HEK293 (cell line): ENCODE results near the gene SMOC1.

Experiments used
- CTCF ChIA-PET: fragments of 350-600 bp; formaldehyde crosslinking; extraction: SDS; loops from one replicate; lab custom pipeline; 2021; ENCODE audit warnings: antibody characterized with exemption; lab: Yijun Ruan, JAX
- POLR2A ChIA-PET: fragments of 300-600 bp; formaldehyde crosslinking; extraction: SDS; loops from one replicate; lab custom pipeline; 2020; ENCODE audit warnings: antibody characterized with exemption, inconsistent platforms; lab: Yijun Ruan, JAX
- H3K27ac ChIP-seq: fragments of 200-500 bp; sonication (Bioruptor generic); 2 replicates; pipeline ENCODE4 v1.5.1; 2014; ENCODE audit warnings: low read depth, low read length, control low read depth, inconsistent platforms; ENCODE audit errors: extremely low read depth
- H3K36me3 ChIP-seq, 2 experiments: fragments of 200-500 bp in 1 of 2; sonication (Bioruptor generic) in 1 of 2; 1 replicate in 1 of 2; 2 replicates in 1 of 2; pipeline ENCODE4 v1.5.1; 2014 to 2017; ENCODE audit warnings: inconsistent platforms in 2 of 2, low read length in 2 of 2; ENCODE audit not compliant: control insufficient read depth in 2 of 2, insufficient read depth in 1 of 2
- H3K4me1 ChIP-seq: fragments of 200-500 bp; sonication (Bioruptor generic); 2 replicates; pipeline ENCODE4 v1.5.1; 2014; ENCODE audit warnings: mild to moderate bottlenecking, low read length, inconsistent platforms; ENCODE audit not compliant: control insufficient read depth, insufficient read depth
- H3K4me3 ChIP-seq: 2 replicates; pipeline ENCODE4 v1.5.1; 2011; ENCODE audit warnings: low read depth, mild to moderate bottlenecking, control low read depth, low read length, moderate library complexity
- H3K9me3 ChIP-seq: fragments of 200-500 bp; sonication (Bioruptor generic); 2 replicates; pipeline ENCODE4 v1.5.1; 2014; ENCODE audit warnings: low read depth, low read length, inconsistent platforms; ENCODE audit not compliant: control insufficient read depth, insufficient read depth
- KLF10 ChIP-seq: fragments of 450-650 bp; IDR thresholded peaks from 2 replicates; pipeline ENCODE4 v1.5.1; 2018; ENCODE audit warnings: missing biosample characterization, mild to moderate bottlenecking, missing genetic modification characterization
- REPIN1 ChIP-seq: fragments of 450-650 bp; formaldehyde crosslinking; IDR thresholded peaks from 2 replicates; pipeline ENCODE4 v1.5.1; 2017; ENCODE audit warnings: missing biosample characterization, missing genetic modification characterization, low read depth
- SP7 ChIP-seq: fragments of 450-650 bp; formaldehyde crosslinking; IDR thresholded peaks from 2 replicates; pipeline ENCODE4 v1.5.1; 2016; ENCODE audit warnings: missing biosample characterization, missing genetic modification characterization
- ZFP3 ChIP-seq: fragments of 450-650 bp; formaldehyde crosslinking; IDR thresholded peaks from 2 replicates; pipeline ENCODE4 v1.5.1; 2016; ENCODE audit warnings: low read depth, missing biosample characterization, missing genetic modification characterization
- ZNF132 ChIP-seq: fragments of 450-650 bp; formaldehyde crosslinking; IDR thresholded peaks from 2 replicates; pipeline ENCODE4 v1.5.1; 2017; ENCODE audit warnings: missing biosample characterization, missing genetic modification characterization, borderline replicate concordance
- ZNF302 ChIP-seq: fragments of 450-650 bp; formaldehyde crosslinking; IDR thresholded peaks from 2 replicates; pipeline ENCODE4 v1.5.1; 2016; ENCODE audit warnings: missing biosample characterization, missing genetic modification characterization, low read depth
- ZNF311 ChIP-seq: fragments of 450-650 bp; formaldehyde crosslinking; IDR thresholded peaks from 2 replicates; pipeline ENCODE4 v1.5.1; 2017; ENCODE audit warnings: missing biosample characterization, missing genetic modification characterization, borderline replicate concordance
- ZNF366 ChIP-seq: fragments of 450-650 bp; formaldehyde crosslinking; conservative IDR thresholded peaks from 2 replicates; pipeline ENCODE4 v1.5.1; 2016; ENCODE audit warnings: missing biosample characterization, missing genetic modification characterization
- ZNF391 ChIP-seq: fragments of 450-650 bp; formaldehyde crosslinking; IDR thresholded peaks from 2 replicates; pipeline ENCODE4 v1.5.1; 2016; ENCODE audit warnings: low read depth, missing biosample characterization, missing genetic modification characterization, borderline replicate concordance
- ZNF501 ChIP-seq: fragments of 450-650 bp; formaldehyde crosslinking; IDR thresholded peaks from 2 replicates; pipeline ENCODE4 v1.5.1; 2016; ENCODE audit warnings: missing biosample characterization, missing genetic modification characterization
- ZNF596 ChIP-seq: fragments of 450-650 bp; IDR thresholded peaks from 2 replicates; pipeline ENCODE4 v1.5.0; 2018; ENCODE audit warnings: missing biosample characterization, mild to moderate bottlenecking, missing genetic modification characterization, moderate library complexity
- ZNF626 ChIP-seq: fragments of 450-650 bp; sonication (Bioruptor Pico); formaldehyde crosslinking; IDR thresholded peaks from 2 replicates; pipeline ENCODE4 v1.5.1; 2018; ENCODE audit warnings: missing biosample characterization, missing genetic modification characterization, inconsistent platforms
- ZNF670 ChIP-seq: fragments of 450-650 bp; formaldehyde crosslinking; IDR thresholded peaks from 2 replicates; pipeline ENCODE4 v1.5.1; 2016; ENCODE audit warnings: missing biosample characterization, missing genetic modification characterization, low read depth
- TF ChIP-seq, protein P1 (sequence below): fragments of 450-650 bp; formaldehyde crosslinking; IDR thresholded peaks from 2 replicates; pipeline ENCODE4 v1.5.1; 2016; ENCODE audit warnings: missing biosample characterization, missing genetic modification characterization
- TF ChIP-seq, protein P2 (sequence below): fragments of 450-650 bp; formaldehyde crosslinking; IDR thresholded peaks from 2 replicates; pipeline ENCODE4 v1.5.1; 2017; ENCODE audit warnings: missing biosample characterization, missing genetic modification characterization
- TF ChIP-seq, protein P3 (sequence below): fragments of 450-650 bp; formaldehyde crosslinking; IDR thresholded peaks from 2 replicates; pipeline ENCODE4 v1.5.1; 2016; ENCODE audit warnings: missing biosample characterization, missing genetic modification characterization
- TF ChIP-seq, protein P4 (sequence below): fragments of 450-650 bp; formaldehyde crosslinking; IDR thresholded peaks from 2 replicates; pipeline ENCODE4 v1.5.1; 2016; ENCODE audit warnings: missing biosample characterization, missing genetic modification characterization
- TF ChIP-seq, protein P5 (sequence below): fragments of 450-650 bp; formaldehyde crosslinking; conservative IDR thresholded peaks from 2 replicates; pipeline ENCODE4 v1.5.1; 2016; ENCODE audit warnings: low read depth, missing biosample characterization, missing genetic modification characterization

The SMOC1 gene

DNA sequence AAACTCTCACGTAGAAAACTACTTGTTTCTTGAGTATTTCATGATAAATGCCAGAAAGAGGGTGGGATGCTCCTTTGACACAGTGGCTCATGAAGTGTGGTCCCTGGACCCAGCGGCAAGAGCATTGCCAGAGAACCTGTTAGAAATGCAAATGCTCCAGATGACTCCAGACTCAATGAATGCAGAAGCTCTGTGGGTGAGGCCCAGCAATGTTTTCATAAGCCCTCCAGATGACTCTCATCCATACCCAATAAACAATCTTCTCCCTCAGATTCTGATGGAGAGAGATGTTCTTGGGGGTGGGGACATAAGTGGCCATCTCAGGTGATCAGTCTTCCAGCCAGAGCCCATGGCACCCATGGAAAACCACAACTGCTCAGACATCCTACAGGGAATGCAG is 88.9 kb downstream of the SMOC1 start:
- TF ChIP-seq ZNF391 (tag by site-specific recombination) (no peak), ZNF311 (tag by site-specific recombination) (no peak), SP7 (tag by site-specific recombination) (no peak), ZNF501 (tag by site-specific recombination) (no peak), ZFP3 (no peak), ZNF302 (tag by site-specific recombination) (no peak), ZNF132 (tag by site-specific recombination) (no peak), ZNF670 (tag by site-specific recombination) (no peak), ZNF366 (tag by site-specific recombination) (no peak)
- TF ChIP-seq, protein P1, sequence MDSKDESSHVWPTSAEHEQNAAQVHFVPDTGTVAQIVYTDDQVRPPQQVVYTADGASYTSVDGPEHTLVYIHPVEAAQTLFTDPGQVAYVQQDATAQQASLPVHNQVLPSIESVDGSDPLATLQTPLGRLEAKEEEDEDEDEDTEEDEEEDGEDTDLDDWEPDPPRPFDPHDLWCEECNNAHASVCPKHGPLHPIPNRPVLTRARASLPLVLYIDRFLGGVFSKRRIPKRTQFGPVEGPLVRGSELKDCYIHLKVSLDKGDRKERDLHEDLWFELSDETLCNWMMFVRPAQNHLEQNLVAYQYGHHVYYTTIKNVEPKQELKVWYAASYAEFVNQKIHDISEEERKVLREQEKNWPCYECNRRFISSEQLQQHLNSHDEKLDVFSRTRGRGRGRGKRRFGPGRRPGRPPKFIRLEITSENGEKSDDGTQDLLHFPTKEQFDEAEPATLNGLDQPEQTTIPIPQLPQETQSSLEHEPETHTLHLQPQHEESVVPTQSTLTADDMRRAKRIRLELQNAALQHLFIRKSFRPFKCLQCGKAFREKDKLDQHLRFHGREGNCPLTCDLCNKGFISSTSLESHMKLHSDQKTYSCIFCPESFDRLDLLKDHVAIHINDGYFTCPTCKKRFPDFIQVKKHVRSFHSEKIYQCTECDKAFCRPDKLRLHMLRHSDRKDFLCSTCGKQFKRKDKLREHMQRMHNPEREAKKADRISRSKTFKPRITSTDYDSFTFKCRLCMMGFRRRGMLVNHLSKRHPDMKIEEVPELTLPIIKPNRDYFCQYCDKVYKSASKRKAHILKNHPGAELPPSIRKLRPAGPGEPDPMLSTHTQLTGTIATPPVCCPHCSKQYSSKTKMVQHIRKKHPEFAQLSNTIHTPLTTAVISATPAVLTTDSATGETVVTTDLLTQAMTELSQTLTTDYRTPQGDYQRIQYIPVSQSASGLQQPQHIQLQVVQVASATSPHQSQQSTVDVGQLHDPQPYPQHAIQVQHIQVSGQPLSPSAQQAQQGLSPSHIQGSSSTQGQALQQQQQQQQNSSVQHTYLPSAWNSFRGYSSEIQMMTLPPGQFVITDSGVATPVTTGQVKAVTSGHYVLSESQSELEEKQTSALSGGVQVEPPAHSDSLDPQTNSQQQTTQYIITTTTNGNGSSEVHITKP (tag by site-specific recombination): no peak
- TF ChIP-seq, protein P2, sequence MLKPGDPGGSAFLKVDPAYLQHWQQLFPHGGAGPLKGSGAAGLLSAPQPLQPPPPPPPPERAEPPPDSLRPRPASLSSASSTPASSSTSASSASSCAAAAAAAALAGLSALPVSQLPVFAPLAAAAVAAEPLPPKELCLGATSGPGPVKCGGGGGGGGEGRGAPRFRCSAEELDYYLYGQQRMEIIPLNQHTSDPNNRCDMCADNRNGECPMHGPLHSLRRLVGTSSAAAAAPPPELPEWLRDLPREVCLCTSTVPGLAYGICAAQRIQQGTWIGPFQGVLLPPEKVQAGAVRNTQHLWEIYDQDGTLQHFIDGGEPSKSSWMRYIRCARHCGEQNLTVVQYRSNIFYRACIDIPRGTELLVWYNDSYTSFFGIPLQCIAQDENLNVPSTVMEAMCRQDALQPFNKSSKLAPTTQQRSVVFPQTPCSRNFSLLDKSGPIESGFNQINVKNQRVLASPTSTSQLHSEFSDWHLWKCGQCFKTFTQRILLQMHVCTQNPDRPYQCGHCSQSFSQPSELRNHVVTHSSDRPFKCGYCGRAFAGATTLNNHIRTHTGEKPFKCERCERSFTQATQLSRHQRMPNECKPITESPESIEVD (tag by site-specific recombination): no peak
- TF ChIP-seq, protein P3, sequence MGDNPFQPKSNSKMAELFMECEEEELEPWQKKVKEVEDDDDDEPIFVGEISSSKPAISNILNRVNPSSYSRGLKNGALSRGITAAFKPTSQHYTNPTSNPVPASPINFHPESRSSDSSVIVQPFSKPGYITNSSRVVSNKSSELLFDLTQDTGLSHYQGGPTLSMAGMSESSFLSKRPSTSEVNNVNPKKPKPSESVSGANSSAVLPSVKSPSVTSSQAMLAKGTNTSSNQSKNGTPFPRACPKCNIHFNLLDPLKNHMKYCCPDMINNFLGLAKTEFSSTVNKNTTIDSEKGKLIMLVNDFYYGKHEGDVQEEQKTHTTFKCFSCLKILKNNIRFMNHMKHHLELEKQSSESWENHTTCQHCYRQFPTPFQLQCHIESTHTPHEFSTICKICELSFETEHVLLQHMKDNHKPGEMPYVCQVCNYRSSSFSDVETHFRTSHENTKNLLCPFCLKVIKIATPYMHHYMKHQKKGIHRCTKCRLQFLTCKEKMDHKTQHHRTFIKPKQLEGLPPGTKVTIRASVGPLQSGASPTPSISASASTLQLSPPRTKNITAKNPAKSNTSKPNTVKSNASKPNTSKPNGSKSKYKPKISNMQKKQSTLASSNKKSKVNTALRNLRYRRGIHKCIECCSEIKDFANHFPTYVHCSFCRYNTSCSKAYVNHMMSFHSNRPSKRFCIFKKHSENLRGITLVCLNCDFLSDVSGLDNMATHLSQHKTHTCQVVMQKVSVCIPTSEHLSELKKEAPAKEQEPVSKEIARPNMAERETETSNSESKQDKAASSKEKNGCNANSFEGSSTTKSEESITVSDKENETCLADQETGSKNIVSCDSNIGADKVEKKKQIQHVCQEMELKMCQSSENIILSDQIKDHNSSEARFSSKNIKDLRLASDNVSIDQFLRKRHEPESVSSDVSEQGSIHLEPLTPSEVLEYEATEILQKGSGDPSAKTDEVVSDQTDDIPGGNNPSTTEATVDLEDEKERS (tag by site-specific recombination): no peak
- TF ChIP-seq, protein P4, sequence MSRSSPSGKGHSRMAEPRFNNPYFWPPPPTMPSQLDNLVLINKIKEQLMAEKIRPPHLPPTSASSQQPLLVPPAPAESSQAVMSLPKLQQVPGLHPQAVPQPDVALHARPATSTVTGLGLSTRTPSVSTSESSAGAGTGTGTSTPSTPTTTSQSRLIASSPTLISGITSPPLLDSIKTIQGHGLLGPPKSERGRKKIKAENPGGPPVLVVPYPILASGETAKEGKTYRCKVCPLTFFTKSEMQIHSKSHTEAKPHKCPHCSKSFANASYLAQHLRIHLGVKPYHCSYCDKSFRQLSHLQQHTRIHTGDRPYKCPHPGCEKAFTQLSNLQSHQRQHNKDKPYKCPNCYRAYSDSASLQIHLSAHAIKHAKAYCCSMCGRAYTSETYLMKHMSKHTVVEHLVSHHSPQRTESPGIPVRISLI (tag by site-specific recombination): no peak
- Histone ChIP-seq H3K36me3 (no peaks in the 10 kb centered on the region), H3K27ac (no peak overlapping the region), H3K4me3 (no peak overlapping the region), H3K9me3 (no peaks in the 10 kb centered on the region), H3K4me1 (peaks cover 8% of the 10 kb centered on the region)
- ChIA-PET CTCF (interaction anchor here (0.6 kb wide), 1 partner anchor 17 kb away, joined by 3 read pairs; no protein-coding TSS in a partner anchor), POLR2A (no interaction called here)

DNA sequence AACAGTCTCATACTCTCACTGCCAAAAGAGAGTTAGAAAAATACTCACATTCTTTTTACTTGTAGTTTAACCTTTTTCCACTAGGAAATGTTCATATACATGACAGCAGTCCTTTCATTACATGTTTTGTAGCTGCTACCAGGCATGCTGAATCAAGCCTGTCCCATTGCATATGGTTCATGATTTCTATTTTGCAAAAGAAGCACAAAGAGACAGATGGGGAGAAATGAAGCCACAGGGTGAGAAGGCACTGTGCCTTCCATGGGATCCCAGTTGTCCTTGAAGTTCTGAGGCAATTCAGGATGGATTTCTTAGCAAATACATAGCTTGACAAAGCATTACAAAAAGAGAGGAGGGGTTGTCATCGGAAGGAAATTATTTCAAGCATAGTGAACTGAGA is 89.5 kb downstream of the SMOC1 start:
- no peaks in the 10 kb centered on the region for H3K36me3 ChIP-seq
- POLR2A ChIA-PET: no interaction called here
- H3K4me1 ChIP-seq: peaks cover 8% of the 10 kb centered on the region
- CTCF ChIA-PET: interaction anchor here (0.6 kb wide), 2 partner anchors 10 to 18 kb away, joined by 3 to 5 read pairs; no protein-coding TSS in a partner anchor
- no peak overlapping the region for H3K4me3 ChIP-seq
- no peak overlapping the region for H3K27ac ChIP-seq
- no peaks in the 10 kb centered on the region for H3K9me3 ChIP-seq
- no peak for TF ChIP-seq KLF10
- no peak for TF ChIP-seq ZNF596 (tag by site-specific recombination)
- no peak for TF ChIP-seq REPIN1 (tag by site-specific recombination)
- TF ChIP-seq, protein P5, sequence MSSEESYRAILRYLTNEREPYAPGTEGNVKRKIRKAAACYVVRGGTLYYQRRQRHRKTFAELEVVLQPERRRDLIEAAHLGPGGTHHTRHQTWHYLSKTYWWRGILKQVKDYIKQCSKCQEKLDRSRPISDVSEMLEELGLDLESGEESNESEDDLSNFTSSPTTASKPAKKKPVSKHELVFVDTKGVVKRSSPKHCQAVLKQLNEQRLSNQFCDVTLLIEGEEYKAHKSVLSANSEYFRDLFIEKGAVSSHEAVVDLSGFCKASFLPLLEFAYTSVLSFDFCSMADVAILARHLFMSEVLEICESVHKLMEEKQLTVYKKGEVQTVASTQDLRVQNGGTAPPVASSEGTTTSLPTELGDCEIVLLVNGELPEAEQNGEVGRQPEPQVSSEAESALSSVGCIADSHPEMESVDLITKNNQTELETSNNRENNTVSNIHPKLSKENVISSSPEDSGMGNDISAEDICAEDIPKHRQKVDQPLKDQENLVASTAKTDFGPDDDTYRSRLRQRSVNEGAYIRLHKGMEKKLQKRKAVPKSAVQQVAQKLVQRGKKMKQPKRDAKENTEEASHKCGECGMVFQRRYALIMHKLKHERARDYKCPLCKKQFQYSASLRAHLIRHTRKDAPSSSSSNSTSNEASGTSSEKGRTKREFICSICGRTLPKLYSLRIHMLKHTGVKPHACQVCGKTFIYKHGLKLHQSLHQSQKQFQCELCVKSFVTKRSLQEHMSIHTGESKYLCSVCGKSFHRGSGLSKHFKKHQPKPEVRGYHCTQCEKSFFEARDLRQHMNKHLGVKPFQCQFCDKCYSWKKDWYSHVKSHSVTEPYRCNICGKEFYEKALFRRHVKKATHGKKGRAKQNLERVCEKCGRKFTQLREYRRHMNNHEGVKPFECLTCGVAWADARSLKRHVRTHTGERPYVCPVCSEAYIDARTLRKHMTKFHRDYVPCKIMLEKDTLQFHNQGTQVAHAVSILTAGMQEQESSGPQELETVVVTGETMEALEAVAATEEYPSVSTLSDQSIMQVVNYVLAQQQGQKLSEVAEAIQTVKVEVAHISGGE: no peak
- no peak for TF ChIP-seq ZNF626 (tag by site-specific recombination)
